Liver (tissue), 9 donors: ENCODE results near the gene B3GALT2. TPM values are rescaled to one million over a fixed set of nuclear protein-coding genes. Genes with fewer than 3 reads are reported as not detected.

ENCODE experiments used
- DNase-seq: peaks from one replicate; pipeline ENCODE4 v3.0.0-alpha.2; 2017; ENCODE audit warnings: low spot score
- H3K27ac ChIP-seq, 2 donors: one replicate each; pipeline ENCODE4 v1.7.0; 2013; ENCODE audit warnings: inconsistent platforms in 2 of 2, low read length in 2 of 2, control low read depth in 1 of 2, low read depth in 1 of 2, mild to moderate bottlenecking in 1 of 2
- H3K27me3 ChIP-seq, 4 donors: one replicate each; pipeline versions ENCODE4 v1.6.1 to v1.7.0; 2013; ENCODE audit warnings: low read length in 3 of 4, inconsistent platforms in 1 of 4, mild to moderate bottlenecking in 1 of 4, moderate library complexity in 1 of 4; ENCODE audit not compliant: control insufficient read depth in 4 of 4, insufficient read depth in 4 of 4
- H3K36me3 ChIP-seq, 4 donors: one replicate each; pipeline versions ENCODE4 v1.6.1 to v1.7.0; 2013; ENCODE audit warnings: low read length in 3 of 4, mild to moderate bottlenecking in 3 of 4, low read depth in 1 of 4, moderate library complexity in 1 of 4; ENCODE audit not compliant: control insufficient read depth in 4 of 4, insufficient read depth in 3 of 4
- H3K4me1 ChIP-seq, 4 donors: one replicate each; pipeline versions ENCODE4 v1.6.1 to v1.7.0; 2013; ENCODE audit warnings: low read length in 3 of 4, mild to moderate bottlenecking in 3 of 4, moderate library complexity in 1 of 4; ENCODE audit not compliant: control insufficient read depth in 4 of 4, insufficient read depth in 4 of 4
- H3K4me3 ChIP-seq, 3 donors: one replicate each; pipeline versions ENCODE4 v1.6.1 to v1.7.0; 2013; ENCODE audit warnings: low read length in 3 of 3, control low read depth in 1 of 3, low read depth in 1 of 3, mild to moderate bottlenecking in 1 of 3
- H3K9ac ChIP-seq, 2 donors: one replicate each; pipeline ENCODE4 v1.7.0; 2013; ENCODE audit warnings: low read length in 2 of 2, mild to moderate bottlenecking in 2 of 2, moderate library complexity in 2 of 2, control low read depth in 1 of 2, low read depth in 1 of 2
- H3K9me3 ChIP-seq, 4 donors: one replicate each; pipeline versions ENCODE4 v1.6.1 to v1.7.0; 2013; ENCODE audit warnings: low read length in 3 of 4; ENCODE audit not compliant: control insufficient read depth in 4 of 4
- FOXA2 ChIP-seq: IDR thresholded peaks from 2 replicates; pipeline ENCODE4 v1.6.1; 2016; ENCODE audit warnings: antibody characterized with exemption
- GABPA ChIP-seq, 2 donors: IDR thresholded peaks in 1 of 2; conservative IDR thresholded peaks in 1 of 2; 2 replicates each; pipeline ENCODE4 v1.6.1; 2016; ENCODE audit warnings: antibody characterized with exemption in 2 of 2, mild to moderate bottlenecking in 1 of 2, moderate library complexity in 1 of 2
- HNF4A ChIP-seq, 2 donors: conservative IDR thresholded peaks; 2 replicates each; pipeline ENCODE4 v1.6.1; 2016; ENCODE audit warnings: antibody characterized with exemption in 2 of 2, mild to moderate bottlenecking in 2 of 2
- HNF4G ChIP-seq: IDR thresholded peaks from 2 replicates; pipeline ENCODE4 v1.6.1; 2016; ENCODE audit warnings: antibody characterized with exemption
- JUND ChIP-seq, 2 donors: IDR thresholded peaks; 2 replicates each; pipeline ENCODE4 v1.6.1; 2016; ENCODE audit warnings: antibody characterized with exemption in 2 of 2
- NR2F2 ChIP-seq: IDR thresholded peaks from 2 replicates; pipeline ENCODE4 v1.6.1; 2016; ENCODE audit warnings: antibody characterized with exemption
- RAD21 ChIP-seq, 2 donors: IDR thresholded peaks; 2 replicates each; pipeline ENCODE4 v1.6.1; 2016; ENCODE audit warnings: antibody characterized with exemption in 2 of 2, mild to moderate bottlenecking in 2 of 2
- REST ChIP-seq: IDR thresholded peaks from 2 replicates; pipeline ENCODE4 v1.6.1; 2016; ENCODE audit warnings: antibody characterized with exemption, mild to moderate bottlenecking
- RXRA ChIP-seq, 2 donors: IDR thresholded peaks; 2 replicates each; pipeline ENCODE4 v1.6.1; 2017 to 2018; ENCODE audit warnings: antibody characterized with exemption in 2 of 2, mild to moderate bottlenecking in 1 of 2
- SP1 ChIP-seq: IDR thresholded peaks from 2 replicates; pipeline ENCODE4 v1.6.1; 2018; ENCODE audit warnings: antibody characterized with exemption, mild to moderate bottlenecking
- YY1 ChIP-seq: IDR thresholded peaks from 2 replicates; pipeline ENCODE4 v1.6.1; 2016; ENCODE audit warnings: antibody characterized with exemption, mild to moderate bottlenecking
- WGBS: extraction: QIAGEN DNeasy Blood & Tissue Kit; methylation state at CpG from one replicate; pipeline ENCODE4 v1.1.7; 2013; 5-methylcytosine and 5-hydroxymethylcytosine counted together
- polyA plus RNA-seq, 2 donors: library from polyadenylated mRNA; stranded (reverse) in 1 of 2; unstranded in 1 of 2; fragments of 200-250 nt in 1 of 2; fragments of >200 nt in 1 of 2; fragmentation: Nextera tagmentation in 1 of 2; extraction: Ambion mirVana in 1 of 2; gene quantifications; one replicate each; pipeline versions ENCODE4 v1.2.1 to v1.2.3, GENCODE V29; 2013 to 2015
- total RNA-seq, 2 donors: library from RNA; depleted of rRNA; stranded (reverse); fragments of >200 nt; gene quantifications; one replicate each; pipeline ENCODE4 v1.2.3, GENCODE V29; 2014
- TF ChIP-seq, protein P1 (sequence below): IDR thresholded peaks from 2 replicates; pipeline ENCODE4 v1.6.1; 2016; ENCODE audit warnings: antibody characterized with exemption
- TF ChIP-seq, protein P2 (sequence below): IDR thresholded peaks from 2 replicates; pipeline ENCODE4 v1.6.1; 2016; ENCODE audit warnings: antibody characterized with exemption
- donor health status: healthy.
- donor health status: healthy.
- donor health status: healthy.
- donor health status: healthy.
- donor health status: healthy.

Gene B3GALT2
- total and polyA plus RNA-seq, 4 donors: 0.10 to 1.9 (median 0.35) TPM

GRCh38 chr1:193156117-193156821 lies 30.1 kb downstream of the B3GALT2 start (continued):
- no peak for TF ChIP-seq REST
- TF ChIP-seq, protein P1, sequence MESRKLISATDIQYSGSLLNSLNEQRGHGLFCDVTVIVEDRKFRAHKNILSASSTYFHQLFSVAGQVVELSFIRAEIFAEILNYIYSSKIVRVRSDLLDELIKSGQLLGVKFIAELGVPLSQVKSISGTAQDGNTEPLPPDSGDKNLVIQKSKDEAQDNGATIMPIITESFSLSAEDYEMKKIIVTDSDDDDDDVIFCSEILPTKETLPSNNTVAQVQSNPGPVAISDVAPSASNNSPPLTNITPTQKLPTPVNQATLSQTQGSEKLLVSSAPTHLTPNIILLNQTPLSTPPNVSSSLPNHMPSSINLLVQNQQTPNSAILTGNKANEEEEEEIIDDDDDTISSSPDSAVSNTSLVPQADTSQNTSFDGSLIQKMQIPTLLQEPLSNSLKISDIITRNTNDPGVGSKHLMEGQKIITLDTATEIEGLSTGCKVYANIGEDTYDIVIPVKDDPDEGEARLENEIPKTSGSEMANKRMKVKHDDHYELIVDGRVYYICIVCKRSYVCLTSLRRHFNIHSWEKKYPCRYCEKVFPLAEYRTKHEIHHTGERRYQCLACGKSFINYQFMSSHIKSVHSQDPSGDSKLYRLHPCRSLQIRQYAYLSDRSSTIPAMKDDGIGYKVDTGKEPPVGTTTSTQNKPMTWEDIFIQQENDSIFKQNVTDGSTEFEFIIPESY: no peak
- TF ChIP-seq FOXA2: no peak
- no peak for TF ChIP-seq HNF4A (conservative IDR thresholded peaks at IDR 0.05)

DNA sequence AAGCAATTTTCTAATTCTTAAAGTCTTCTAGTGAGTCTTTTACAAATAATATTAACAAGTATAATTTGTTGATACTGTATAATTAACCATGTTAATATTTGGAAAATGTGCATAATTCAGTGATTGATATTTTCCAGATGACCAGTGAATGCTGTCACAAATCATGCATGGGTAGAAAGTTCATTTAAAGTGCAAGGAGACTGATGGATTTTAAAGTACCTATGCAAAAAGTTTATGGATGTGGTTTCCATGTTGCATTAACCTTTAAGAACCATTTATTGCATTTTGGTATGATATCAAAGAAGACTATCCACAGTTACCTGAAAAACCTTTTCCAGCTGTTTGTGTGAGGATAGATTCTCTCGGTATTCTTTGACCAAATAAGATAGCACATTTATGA lies 41.4 kb downstream of the B3GALT2 start:
- no peak overlapping the region for H3K27ac ChIP-seq
- WGBS: 95% methylated on average over 1 of the region's 1 CpG
- no peak overlapping the region for H3K9ac ChIP-seq
- H3K27me3 ChIP-seq: no peaks in the 10 kb centered on the region
- H3K4me1 ChIP-seq: no peaks in the 10 kb centered on the region
- H3K36me3 ChIP-seq: peaks cover 7 to 31% (median 27%) of the 10 kb centered on the region in 4 donors
- H3K4me3 ChIP-seq: no peak overlapping the region
- DNase-seq: no peak
- TF ChIP-seq, protein P2, sequence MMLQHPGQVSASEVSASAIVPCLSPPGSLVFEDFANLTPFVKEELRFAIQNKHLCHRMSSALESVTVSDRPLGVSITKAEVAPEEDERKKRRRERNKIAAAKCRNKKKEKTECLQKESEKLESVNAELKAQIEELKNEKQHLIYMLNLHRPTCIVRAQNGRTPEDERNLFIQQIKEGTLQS: no peak
- TF ChIP-seq YY1 (no peak), HNF4G (no peak), NR2F2 (no peak), JUND (IDR thresholded peaks at IDR 0.05) (no peak), RAD21 (IDR thresholded peaks at IDR 0.05) (no peak), GABPA (IDR thresholded peaks at IDR 0.05 in 1 of 2, conservative IDR thresholded peaks at IDR 0.05 in 1 of 2) (no peak), SP1 (no peak), FOXA2 (no peak), REST (no peak), RXRA (IDR thresholded peaks at IDR 0.05) (no peak), HNF4A (conservative IDR thresholded peaks at IDR 0.05) (no peak)
- TF ChIP-seq, protein P1: no peak
- no peaks in the 10 kb centered on the region for H3K9me3 ChIP-seq
